Measurements from ENCODE around the gene CDC14C. TPM values are rescaled to one million over a fixed set of nuclear protein-coding genes. Genes with fewer than 3 reads are reported as not detected.
"Not testable (repeated sequence)": the region's sequence is repeated elsewhere in the genome, so short reads cannot be mapped to it uniquely, and the experiment has no call there.

CDC14C gene
- total RNA-seq, 1 donor from 2014 or later: not detected

- no peak for DNase-seq (ENCODE audit: low read depth)
These were observed 24.4 kb upstream of the CDC14C start for GRCh38 chr7:48899932-48900331.

GRCh38 chr7:48901966-48902365 is 22.4 kb upstream of the CDC14C start:
- TF ChIP-seq CTCF (IDR thresholded peaks at IDR 0.05; ENCODE audit: insufficient read depth, low read length, poor library complexity, severe bottlenecking): no peak
- no peaks in the 10 kb centered on the region for H3K36me3 ChIP-seq (ENCODE audit: control insufficient read depth, insufficient read depth, low read length)
- no peak for DNase-seq (ENCODE audit: low read depth)
- no peak overlapping the region for H3K4me3 ChIP-seq (ENCODE audit: low read depth, low read length)
- no peaks in the 10 kb centered on the region for H3K27me3 ChIP-seq (ENCODE audit: control insufficient read depth, insufficient read depth, low read length)

More at GRCh38 chr7:48899932-48900331, 24.4 kb upstream of the CDC14C start:
- TF ChIP-seq CTCF (IDR thresholded peaks at IDR 0.05; ENCODE audit: insufficient read depth, low read length, poor library complexity, severe bottlenecking): no peak
- no peak overlapping the region for H3K4me3 ChIP-seq (ENCODE audit: low read depth, low read length)
- H3K27me3 ChIP-seq (ENCODE audit: control insufficient read depth, insufficient read depth, low read length): no peaks in the 10 kb centered on the region
- H3K36me3 ChIP-seq (ENCODE audit: control insufficient read depth, insufficient read depth, low read length): no peaks in the 10 kb centered on the region

- Histone ChIP-seq H3K4me3 (ENCODE audit: low read depth, low read length) (no peak overlapping the region), H3K27me3 (ENCODE audit: control insufficient read depth, insufficient read depth, low read length) (no peaks in the 10 kb centered on the region), H3K36me3 (ENCODE audit: control insufficient read depth, insufficient read depth, low read length) (no peaks in the 10 kb centered on the region)
- TF ChIP-seq CTCF (IDR thresholded peaks at IDR 0.05; ENCODE audit: insufficient read depth, low read length, poor library complexity, severe bottlenecking): no peak
- DNase-seq (ENCODE audit: low read depth): no peak
These were observed 19.4 kb upstream of the CDC14C start for GRCh38 chr7:48904975-48905374.

GRCh38 chr7:48905686-48906085 is 18.7 kb upstream of the CDC14C start:
- not testable (repeated sequence) for DNase-seq (ENCODE audit: low read depth); H3K27me3 ChIP-seq (ENCODE audit: control insufficient read depth, insufficient read depth, low read length); H3K4me3 ChIP-seq (ENCODE audit: low read depth, low read length); H3K36me3 ChIP-seq (ENCODE audit: control insufficient read depth, insufficient read depth, low read length)

GRCh38 chr7:48909887-48910286 is 14.5 kb upstream of the CDC14C start:
- not testable (repeated sequence) for H3K27me3 ChIP-seq (ENCODE audit: control insufficient read depth, insufficient read depth, low read length); DNase-seq (ENCODE audit: low read depth); H3K36me3 ChIP-seq (ENCODE audit: control insufficient read depth, insufficient read depth, low read length); H3K4me3 ChIP-seq (ENCODE audit: low read depth, low read length)

- H3K4me3 ChIP-seq (ENCODE audit: low read depth, low read length): no peak overlapping the region
- no peak for TF ChIP-seq CTCF (IDR thresholded peaks at IDR 0.05; ENCODE audit: insufficient read depth, low read length, poor library complexity, severe bottlenecking)
- H3K27me3 ChIP-seq (ENCODE audit: control insufficient read depth, insufficient read depth, low read length): no peaks in the 10 kb centered on the region
- DNase-seq (ENCODE audit: low read depth): no peak
- H3K36me3 ChIP-seq (ENCODE audit: control insufficient read depth, insufficient read depth, low read length): no peaks in the 10 kb centered on the region
These were observed 7.1 kb downstream of the CDC14C start for GRCh38 chr7:48931481-48931880.

- no peak for DNase-seq (ENCODE audit: low read depth)
- no peaks in the 10 kb centered on the region for H3K36me3 ChIP-seq (ENCODE audit: control insufficient read depth, insufficient read depth, low read length)
- no peak overlapping the region for H3K4me3 ChIP-seq (ENCODE audit: low read depth, low read length)
- TF ChIP-seq CTCF (IDR thresholded peaks at IDR 0.05; ENCODE audit: insufficient read depth, low read length, poor library complexity, severe bottlenecking): no peak
- H3K27me3 ChIP-seq (ENCODE audit: control insufficient read depth, insufficient read depth, low read length): no peaks in the 10 kb centered on the region
These were observed 8.0 kb downstream of the CDC14C start for GRCh38 chr7:48932126-48932910.

All from kidney epithelial cell (primary cell).